Measurements from ENCODE around the gene NDUFV3.

NDUFV3 gene

GRCh38 chr21:42892931-42893755 is at the start of gene NDUFV3:
Gene NDUFV3 (plus strand): TSS chr21:42893309. CDS start chr21:42893334, 25 bp downstream.
- Histone ChIP-seq H2AFZ (ENCODE audit: low read depth, low read length) (peak within 1 kb of the TSS; percentile 95), H3K4me1 (ENCODE audit: insufficient read depth, low read length) (peaks cover 14% of the 10 kb centered on the region), H3K4me3 (ENCODE audit: low read depth in 1 of 2, low read length in 2 of 2) (peak within 1 kb of the TSS; percentile 61 to 68), H3K4me2 (ENCODE audit: insufficient read depth, low read length) (peak within 1 kb of the TSS; percentile 88), H4K20me1 (ENCODE audit: insufficient read depth, low read length) (peaks cover 3% of the 10 kb centered on the region; the same call in 1 of the 2 replicates), H3K27me3 (ENCODE audit: insufficient read depth, low read length, poor library complexity) (no peaks in the 10 kb centered on the region), H3K9ac (ENCODE audit: low read depth, low read length) (peak within 1 kb of the TSS; percentile 95), H3K9me3 (ENCODE audit: insufficient read depth, low read length, severe bottlenecking) (no peaks in the 10 kb centered on the region), H3K36me3 (ENCODE audit: insufficient read depth, low read length) (peaks cover 16% of the 10 kb centered on the region), H3K79me2 (ENCODE audit: insufficient read depth, low read length) (peaks cover 25% of the 10 kb centered on the region), H3K27ac (ENCODE audit: low read length) (peak within 1 kb of the TSS; percentile 90)
- no peak for TF ChIP-seq EZH2 (IDR thresholded peaks at IDR 0.05; ENCODE audit: borderline replicate concordance, low read depth, low read length, severe bottlenecking)
- ATAC-seq (ENCODE audit: insufficient read depth, low read depth) (peak; percentile 96), DNase-seq (peak; percentile 100)

- Histone ChIP-seq H3K27me3 (ENCODE audit: insufficient read depth, low read length, poor library complexity) (no peaks in the 10 kb centered on the region), H3K4me2 (ENCODE audit: insufficient read depth, low read length) (no peak overlapping the region), H3K9me3 (ENCODE audit: insufficient read depth, low read length, severe bottlenecking) (no peaks in the 10 kb centered on the region), H3K27ac (ENCODE audit: low read length) (no peak overlapping the region), H2AFZ (ENCODE audit: low read depth, low read length) (no peak overlapping the region), H3K4me1 (ENCODE audit: insufficient read depth, low read length) (no peaks in the 10 kb centered on the region), H3K36me3 (ENCODE audit: insufficient read depth, low read length) (peaks cover 90% of the 10 kb centered on the region), H4K20me1 (ENCODE audit: insufficient read depth, low read length) (peaks cover 71% of the 10 kb centered on the region), H3K4me3 (ENCODE audit: low read depth in 1 of 2, low read length in 2 of 2) (no peak overlapping the region), H3K9ac (ENCODE audit: low read depth, low read length) (no peak overlapping the region), H3K79me2 (ENCODE audit: insufficient read depth, low read length) (peaks cover 34% of the 10 kb centered on the region)
- DNase-seq, result no peak
- ATAC-seq (ENCODE audit: insufficient read depth, low read depth), result no peak
- TF ChIP-seq EZH2 (IDR thresholded peaks at IDR 0.05; ENCODE audit: borderline replicate concordance, low read depth, low read length, severe bottlenecking), result no peak
- no peak for TF ChIP-seq CTCF (IDR thresholded peaks at IDR 0.05; ENCODE audit: borderline replicate concordance, extremely low read depth, low read length, poor library complexity, severe bottlenecking)
Measured at GRCh38 chr21:42844411-42845113, 48.5 kb upstream of the NDUFV3 start.

GRCh38 chr21:42845296-42845965 is 47.7 kb upstream of the NDUFV3 start:
- Histone ChIP-seq H3K36me3 (ENCODE audit: insufficient read depth, low read length) (peaks cover 90% of the 10 kb centered on the region), H3K79me2 (ENCODE audit: insufficient read depth, low read length) (peaks cover 38% of the 10 kb centered on the region), H3K9me3 (ENCODE audit: insufficient read depth, low read length, severe bottlenecking) (no peaks in the 10 kb centered on the region), H4K20me1 (ENCODE audit: insufficient read depth, low read length) (peaks cover 71% of the 10 kb centered on the region), H3K9ac (ENCODE audit: low read depth, low read length) (no peak overlapping the region), H2AFZ (ENCODE audit: low read depth, low read length) (no peak overlapping the region), H3K4me2 (ENCODE audit: insufficient read depth, low read length) (no peak overlapping the region), H3K27me3 (ENCODE audit: insufficient read depth, low read length, poor library complexity) (no peaks in the 10 kb centered on the region), H3K4me1 (ENCODE audit: insufficient read depth, low read length) (no peaks in the 10 kb centered on the region), H3K4me3 (ENCODE audit: low read depth in 1 of 2, low read length in 2 of 2) (no peak overlapping the region), H3K27ac (ENCODE audit: low read length) (no peak overlapping the region)
- ATAC-seq (ENCODE audit: insufficient read depth, low read depth) (no peak), DNase-seq (no peak)
- TF ChIP-seq EZH2 (IDR thresholded peaks at IDR 0.05; ENCODE audit: borderline replicate concordance, low read depth, low read length, severe bottlenecking), result no peak
- TF ChIP-seq CTCF (IDR thresholded peaks at IDR 0.05; ENCODE audit: borderline replicate concordance, extremely low read depth, low read length, poor library complexity, severe bottlenecking), result no peak
